ENCODE results near the gene TYRO3.

TYRO3 gene

GRCh38 chr15:41575282-41575681, 16.3 kb downstream of the TYRO3 start:
- no peak for DNase-seq (ENCODE audit: low read depth)
- no peak for TF ChIP-seq CTCF (IDR thresholded peaks at IDR 0.05; ENCODE audit: low read depth, low read length, missing control alignments)

GRCh38 chr15:41577863-41578735, 19.1 kb downstream of the TYRO3 start:
- DNase-seq (ENCODE audit: low read depth): no peak

More at GRCh38 chr15:41575282-41575681, 16.3 kb downstream of the TYRO3 start:
- H3K4me3 ChIP-seq (ENCODE audit: low read depth, low read length): no peak overlapping the region

GRCh38 chr15:41578736-41579383, 19.8 kb downstream of the TYRO3 start:
- no peak overlapping the region for H3K4me3 ChIP-seq (ENCODE audit: low read depth, low read length)
- TF ChIP-seq CTCF (IDR thresholded peaks at IDR 0.05; ENCODE audit: low read depth, low read length, missing control alignments): no peak
- no peak for DNase-seq (ENCODE audit: low read depth)

More at GRCh38 chr15:41577863-41578735, 19.1 kb downstream of the TYRO3 start:
- TF ChIP-seq CTCF (IDR thresholded peaks at IDR 0.05; ENCODE audit: low read depth, low read length, missing control alignments): no peak
- H3K4me3 ChIP-seq (ENCODE audit: low read depth, low read length): no peak overlapping the region

- no peak overlapping the region for H3K4me3 ChIP-seq (ENCODE audit: low read depth, low read length)
- DNase-seq (ENCODE audit: low read depth): no peak
- peak; percentile 53 for TF ChIP-seq CTCF (IDR thresholded peaks at IDR 0.05; ENCODE audit: low read depth, low read length, missing control alignments)
These were observed 22.1 kb downstream of the TYRO3 start for GRCh38 chr15:41581110-41581509.

- DNase-seq (ENCODE audit: low read depth): no peak
- TF ChIP-seq CTCF (IDR thresholded peaks at IDR 0.05; ENCODE audit: low read depth, low read length, missing control alignments): no peak
- H3K4me3 ChIP-seq (ENCODE audit: low read depth, low read length): no peak overlapping the region
These were observed 24.8 kb downstream of the TYRO3 start for GRCh38 chr15:41583795-41584194.

GRCh38 chr15:41584636-41585126, 25.7 kb downstream of the TYRO3 start:
- no peak overlapping the region for H3K4me3 ChIP-seq (ENCODE audit: low read depth, low read length)
- no peak for TF ChIP-seq CTCF (IDR thresholded peaks at IDR 0.05; ENCODE audit: low read depth, low read length, missing control alignments)

More at GRCh38 chr15:41584636-41585126, 25.7 kb downstream of the TYRO3 start:
- no peak for DNase-seq (ENCODE audit: low read depth)

Measured in GM12864 (cell line).